Measurements from ENCODE around the gene PGAM2. TPM values are rescaled to one million over a fixed set of nuclear protein-coding genes. Genes with fewer than 3 reads are reported as not detected.
A peak's percentile ranks its signal among the peaks of the same experiment; 100 is the strongest.

The PGAM2 gene
- total and polyA plus RNA-seq, 8 donors, result 0.49 to 6.7 (median 0.65) TPM; not detected in 1

- intact Hi-C loops (cut with DNase I), result no loop called here
- no peak for TF ChIP-seq CTCF (IDR thresholded peaks at IDR 0.05)
- Histone ChIP-seq H3K4me3 (no peak overlapping the region), H3K4me1 (no peaks in the 10 kb centered on the region), H3K9me3 (no peaks in the 10 kb centered on the region), H3K27ac (no peak overlapping the region), H3K36me3 (peaks cover 0 to 16% (median 0%) of the 10 kb centered on the region in 3 donors), H3K27me3 (no peaks in the 10 kb centered on the region)
- ATAC-seq (no peak), DNase-seq (peak in 2 of 6 donors; percentile 3 to 14), FAIRE-seq (no peak)
- WGBS, 2 donors, result 90 to 94% methylated on average over 5 of the region's 5 CpGs
These were observed 13.7 kb downstream of the PGAM2 start for GRCh38 chr7:44051611-44052220.

- ATAC-seq, result no peak
- TF ChIP-seq CTCF (IDR thresholded peaks at IDR 0.05), result no peak
- peak in 3 of 6 donors; percentile 3 to 15 (median 12) for DNase-seq
- H3K4me1 ChIP-seq, result peaks cover 0 to 2% (median 0%) of the 10 kb centered on the region in 3 donors
- intact Hi-C loops (cut with DNase I), result no loop called here
- H3K36me3 ChIP-seq, result peaks cover 0 to 13% (median 0%) of the 10 kb centered on the region in 3 donors
- WGBS, 2 donors, result 84 to 86% methylated on average over 8 of the region's 8 CpGs
- no peaks in the 10 kb centered on the region for H3K9me3 ChIP-seq
- H3K4me3 ChIP-seq, result no peak overlapping the region
- H3K27me3 ChIP-seq, result no peaks in the 10 kb centered on the region
- FAIRE-seq, result no peak
- H3K27ac ChIP-seq, result no peak overlapping the region
These were observed 14.3 kb downstream of the PGAM2 start for GRCh38 chr7:44050915-44051560.

GRCh38 chr7:44050121-44050914 is 15.0 kb downstream of the PGAM2 start:
- H3K4me1 ChIP-seq, result peaks cover 0 to 9% (median 5%) of the 10 kb centered on the region in 3 donors

GRCh38 chr7:44048031-44048795 is 17.2 kb downstream of the PGAM2 start:
- peaks cover 0 to 13% (median 0%) of the 10 kb centered on the region in 3 donors for H3K36me3 ChIP-seq
- DNase-seq, result peak in 2 of 6 donors; percentile 10 to 43
- H3K27ac ChIP-seq, result no peak overlapping the region
- WGBS, 2 donors, result 91% methylated on average over 7 of the region's 7 CpGs
- no peak for FAIRE-seq
- intact Hi-C loops (cut with DNase I), result no loop called here
- no peak for ATAC-seq
- H3K4me1 ChIP-seq, result peaks cover 0 to 14% (median 7%) of the 10 kb centered on the region in 3 donors
- no peak for TF ChIP-seq CTCF (IDR thresholded peaks at IDR 0.05)
- H3K27me3 ChIP-seq, result no peaks in the 10 kb centered on the region
- no peaks in the 10 kb centered on the region for H3K9me3 ChIP-seq
- H3K4me3 ChIP-seq, result no peak overlapping the region

More at GRCh38 chr7:44050121-44050914, 15.0 kb downstream of the PGAM2 start:
- no peaks in the 10 kb centered on the region for H3K27me3 ChIP-seq
- DNase-seq (peak in 3 of 6 donors; percentile 10 to 22 (median 16)), FAIRE-seq (no peak), ATAC-seq (no peak)
- peaks cover 0 to 13% (median 0%) of the 10 kb centered on the region in 3 donors for H3K36me3 ChIP-seq
- WGBS, 2 donors, result 92 to 93% methylated on average over 14 of the region's 14 CpGs
- no peak overlapping the region for H3K27ac ChIP-seq
- no peak overlapping the region for H3K4me3 ChIP-seq
- intact Hi-C loops (cut with DNase I), result no loop called here
- no peak for TF ChIP-seq CTCF (IDR thresholded peaks at IDR 0.05)
- no peaks in the 10 kb centered on the region for H3K9me3 ChIP-seq

All from pancreas (tissue), 10 donors.